Measurements from ENCODE around the gene KRT33B. TPM values are rescaled to one million over a fixed set of nuclear protein-coding genes. Genes with fewer than 3 reads are reported as not detected.

Gene KRT33B
- total RNA-seq, 1 experiment from 2014 or later = not detected

GRCh38 chr17:41325126-41325525 lies 44.5 kb downstream of the KRT33B start:
- H3K27me3 Mint-ChIP-seq (ENCODE audit: low read depth) = peaks cover 2% of the 10 kb centered on the region; the same call in 1 of the 2 replicates
- Histone ChIP-seq H2BK120ac (ENCODE audit: low read depth, low read length, poor library complexity, severe bottlenecking) (no peak overlapping the region), H3K9me3 (ENCODE audit: control insufficient read depth, low read depth, low read length) (no peaks in the 10 kb centered on the region), H2BK5ac (ENCODE audit: insufficient read length, low read length) (no peak overlapping the region), H3K56ac (ENCODE audit: insufficient read length, low read depth, low read length) (no peak overlapping the region), H2BK15ac (ENCODE audit: low read depth, low read length) (no peak overlapping the region), H3K9ac (ENCODE audit: extremely low read depth, insufficient read length, low read length) (no peak overlapping the region), H3K4me1 (ENCODE audit: insufficient read depth, low read length) (no peaks in the 10 kb centered on the region), H3T11ph (ENCODE audit: low read length) (no peak overlapping the region), H3K4me2 (ENCODE audit: insufficient read depth, insufficient read length, low read length) (no peak overlapping the region), H2AK5ac (ENCODE audit: insufficient read length, low read length) (no peak overlapping the region), H2BK20ac (ENCODE audit: low read depth, low read length, poor library complexity, severe bottlenecking) (no peak overlapping the region), H3K79me1 (ENCODE audit: insufficient read depth, low read depth, low read length, poor library complexity, severe bottlenecking) (no peaks in the 10 kb centered on the region), H3K27me3 (ENCODE audit: insufficient read depth, low read length) (no peaks in the 10 kb centered on the region), H3K27ac (ENCODE audit: insufficient read length, low read depth, low read length) (no peak overlapping the region), H2BK12ac (ENCODE audit: insufficient read length, low read depth, low read length) (no peak overlapping the region), H4K20me1 (ENCODE audit: control insufficient read depth, insufficient read depth, insufficient read length) (no peaks in the 10 kb centered on the region), H3K4ac (ENCODE audit: low read depth, low read length) (no peak overlapping the region), H3K14ac (ENCODE audit: insufficient read depth, low read length) (no peak overlapping the region), H3K23ac (ENCODE audit: insufficient read length, low read depth, low read length) (no peak overlapping the region), H4K5ac (ENCODE audit: insufficient read length, low read depth, low read length) (no peak overlapping the region), H4K91ac (ENCODE audit: insufficient read length, low read depth, low read length) (no peak overlapping the region), H3K23me2 (ENCODE audit: insufficient read length, low read depth, low read length, poor library complexity, severe bottlenecking) (no peaks in the 10 kb centered on the region), H3K18ac (ENCODE audit: insufficient read length, low read depth, low read length) (no peak overlapping the region), H3K79me2 (ENCODE audit: insufficient read depth, low read length) (no peaks in the 10 kb centered on the region), H4K8ac (replicated peaks; ENCODE audit: insufficient read length, low read depth, low read length) (no peak overlapping the region), H2AFZ (ENCODE audit: low read length) (no peak overlapping the region)
- TF ChIP-seq CTCF (conservative IDR thresholded peaks at IDR 0.05) = no peak
- H3K4me1 Mint-ChIP-seq = peaks cover 3 to 4% of the 10 kb centered on the region in 2 experiments; a peak in 2 of 4 replicates
- no peak for DNase-seq
- H3K4me3 Mint-ChIP-seq = no peak overlapping the region
- no CpG with 5 or more reads among the region's 10 CpGs for WGBS (ENCODE audit: extremely low coverage, insufficient read length, low lambda C conversion rate)
- peaks cover 6% of the 10 kb centered on the region in 2 experiments for H3K9me3 Mint-ChIP-seq
- H3K36me3 Mint-ChIP-seq (ENCODE audit: insufficient read depth in 1 of 3, low read depth in 3 of 3) = peaks cover 0 to 6% (median under 1%) of the 10 kb centered on the region in 3 experiments; a peak in 1 of 7 replicates
- H3K27ac Mint-ChIP-seq = no peak overlapping the region

All from H9 (cell line).